Brain pericyte (primary cell): ENCODE results near the gene CCM2L.

Experiments
- DNase-seq: peaks from one replicate; pipeline ENCODE4 v3.0.0-alpha.2; 2012; ENCODE audit warnings: low read depth, low spot score

The CCM2L gene

DNA sequence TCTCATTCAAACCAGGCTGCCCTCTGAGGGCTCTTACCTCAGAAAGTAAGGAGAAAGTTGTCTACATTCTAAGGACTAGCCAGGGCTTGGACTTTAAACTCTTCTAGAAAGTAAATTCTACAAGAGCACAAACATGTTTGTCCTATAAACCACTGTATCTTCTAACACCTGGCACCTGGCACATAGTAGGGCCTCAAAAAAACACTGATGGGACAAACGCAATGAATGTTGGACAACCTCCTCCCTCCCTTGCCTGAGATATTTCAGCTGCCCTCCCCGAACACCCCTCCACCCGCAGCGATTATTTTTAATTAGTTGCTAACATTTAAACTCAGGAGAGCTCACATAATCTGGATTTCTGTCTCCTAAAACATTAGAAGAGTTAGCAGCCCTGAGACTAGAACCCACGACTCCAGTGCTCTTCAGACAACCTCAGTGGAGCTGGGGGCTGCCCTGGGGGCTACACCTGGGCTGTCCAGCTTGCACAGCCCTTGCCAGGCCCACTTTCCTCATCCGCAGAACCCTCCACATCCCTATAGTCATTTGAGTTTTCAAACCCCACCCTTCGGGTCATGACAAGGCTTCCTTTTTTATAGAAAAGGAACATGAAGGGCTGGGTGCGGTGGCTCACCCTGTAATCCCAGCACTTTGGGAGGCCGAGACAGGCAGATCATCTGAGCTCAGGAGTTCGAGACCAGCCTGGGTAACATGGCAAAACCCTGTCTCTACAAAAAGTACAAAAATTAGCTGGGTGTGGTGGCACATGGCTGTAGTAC lies 46.7 kb downstream of the CCM2L start:
- no peak for DNase-seq

DNA sequence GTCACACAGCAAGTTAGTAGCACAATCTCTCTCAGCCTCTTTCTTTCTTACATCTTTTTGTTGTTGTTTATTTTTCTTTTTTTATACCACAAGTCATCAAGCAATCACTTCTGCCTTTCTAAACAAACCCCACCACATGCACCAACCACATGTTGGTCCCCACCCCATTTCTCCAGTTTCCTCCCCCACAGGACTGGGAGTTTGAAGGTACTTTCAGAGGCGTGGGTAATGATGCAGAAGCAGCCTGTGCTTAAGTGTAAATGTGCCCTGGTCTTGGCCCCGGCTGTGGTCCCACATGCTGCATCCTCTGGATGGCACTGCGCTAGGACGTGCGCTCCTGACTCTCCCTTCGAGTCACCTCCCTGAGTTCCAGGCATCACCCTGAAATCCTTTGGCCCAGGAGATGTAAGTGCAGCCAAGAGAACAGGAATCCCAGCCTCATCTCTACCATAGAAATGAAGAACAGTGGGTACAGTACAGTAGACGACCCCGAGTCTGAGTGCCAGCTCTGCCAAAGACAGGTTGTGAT lies 47.5 kb downstream of the CCM2L start:
- no peak for DNase-seq

GRCh38 chr20:32059189-32059588 lies 49.0 kb downstream of the CCM2L start:
- no peak for DNase-seq

DNA sequence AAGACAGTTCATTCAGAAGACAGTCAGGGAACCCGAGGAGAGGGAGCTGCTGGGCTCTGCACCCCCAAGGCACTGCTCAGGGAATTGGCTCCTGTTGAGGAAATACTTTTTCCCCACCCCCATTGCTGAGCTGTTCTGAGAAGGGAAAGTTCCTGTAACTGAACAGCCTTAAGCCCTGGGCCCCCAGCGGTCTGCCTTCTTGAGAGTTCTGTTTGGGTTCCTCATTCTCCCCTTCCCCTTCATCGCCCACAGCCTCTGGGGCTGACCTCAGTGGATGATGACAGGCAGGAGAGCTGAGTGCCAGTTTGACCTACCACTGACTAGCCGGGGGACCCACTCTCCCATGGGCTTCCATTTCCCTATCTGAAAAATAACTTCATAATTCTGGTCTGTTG lies 52.5 kb downstream of the CCM2L start:
- DNase-seq = no peak

GRCh38 chr20:32063695-32064094 lies 53.5 kb downstream of the CCM2L start:
- no peak for DNase-seq

DNA sequence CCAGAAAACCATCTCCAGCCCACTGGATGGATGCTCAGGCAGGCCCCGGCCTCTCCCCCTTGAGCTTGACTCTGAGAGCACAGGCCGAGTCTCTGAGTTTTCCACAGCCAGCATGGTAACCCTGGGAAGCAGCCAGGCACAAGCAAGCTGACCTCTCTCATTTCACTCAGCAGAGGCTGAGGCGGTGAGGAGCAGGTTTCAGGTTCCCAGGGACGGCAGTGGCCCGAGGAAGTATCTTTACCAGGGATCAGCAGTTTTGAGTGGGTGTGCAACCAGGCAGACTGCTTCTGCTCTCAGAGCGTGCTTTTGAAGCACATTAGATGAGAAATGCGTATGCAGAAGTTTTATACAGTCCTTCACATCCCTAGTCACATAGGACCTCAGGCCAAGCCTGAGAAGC lies 54.4 kb downstream of the CCM2L start:
- DNase-seq = no peak

GRCh38 chr20:32067234-32067821 lies 57.1 kb downstream of the CCM2L start:
- DNase-seq = no peak

DNA sequence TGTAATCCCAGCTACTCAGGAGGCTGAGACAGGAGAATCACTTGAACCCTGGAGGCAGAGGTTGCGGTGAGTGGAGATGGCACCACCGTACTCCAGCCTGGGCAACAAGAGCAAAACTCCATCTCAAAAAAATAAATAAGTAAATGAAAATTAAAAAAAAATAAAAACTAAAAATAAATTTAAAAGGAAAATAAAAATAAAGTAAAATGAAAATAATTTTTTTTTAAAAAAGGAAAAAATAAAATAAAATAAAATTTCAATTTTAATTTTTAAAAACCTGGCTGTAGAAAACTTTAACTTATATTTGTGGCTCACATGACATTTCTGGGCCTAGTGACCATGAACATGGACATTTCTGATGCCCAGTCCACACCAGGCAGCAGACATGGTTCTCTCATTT lies 57.9 kb downstream of the CCM2L start:
- no peak for DNase-seq

GRCh38 chr20:32069711-32070110 lies 59.5 kb downstream of the CCM2L start:
- no peak for DNase-seq

DNA sequence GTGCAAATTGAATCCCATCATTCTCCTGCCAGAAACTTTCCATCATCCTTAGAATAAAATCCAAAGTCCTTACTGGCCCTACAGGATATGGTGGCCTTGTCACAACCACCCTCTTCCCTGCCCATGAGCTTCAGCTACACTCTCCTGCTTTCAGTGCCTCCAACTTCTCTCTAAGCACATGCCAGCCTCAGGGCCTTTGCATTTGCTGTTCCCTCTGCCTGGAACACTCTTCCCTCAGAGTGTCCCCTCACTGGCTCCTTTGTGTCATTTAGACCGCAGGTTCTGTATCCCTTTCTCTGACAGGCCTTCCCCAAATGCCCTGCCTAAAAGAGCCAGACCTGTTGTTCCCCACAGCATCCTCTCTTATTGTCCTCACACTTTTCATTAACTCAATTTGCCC lies 60.0 kb downstream of the CCM2L start:
- DNase-seq = no peak

- DNase-seq = no peak
Measured at GRCh38 chr20:32070690-32071213, 60.5 kb downstream of the CCM2L start.

- no peak for DNase-seq
Measured at GRCh38 chr20:32071395-32072167, 61.3 kb downstream of the CCM2L start.

DNA sequence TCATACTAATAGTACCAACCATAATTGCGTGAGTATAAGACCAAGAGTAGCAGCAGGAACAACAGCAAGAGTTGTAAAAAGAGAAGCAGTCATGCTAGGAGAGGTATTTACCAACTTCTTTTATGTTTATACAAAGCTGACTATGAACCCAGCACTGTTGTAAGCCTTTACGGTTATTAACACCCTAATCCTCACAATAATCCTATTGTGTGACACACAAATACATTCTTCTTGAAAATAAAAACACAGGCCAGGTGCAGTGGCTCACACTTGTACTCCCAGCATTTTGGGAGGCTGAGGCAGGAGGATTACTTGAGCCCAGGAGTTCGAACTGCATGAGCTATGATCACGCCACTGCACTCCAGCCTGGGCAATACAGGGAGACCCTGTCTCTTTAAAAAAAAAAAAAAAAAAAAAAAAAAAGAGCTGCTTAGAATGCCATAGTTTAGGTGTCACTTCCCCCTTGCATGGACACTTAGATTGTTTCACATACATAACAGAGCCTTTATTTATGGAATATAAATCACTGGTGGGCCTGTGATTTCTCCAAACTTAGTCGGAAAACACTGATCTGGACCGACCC lies 62.0 kb downstream of the CCM2L start:
- no peak for DNase-seq

- no peak for DNase-seq
Measured at GRCh38 chr20:32075534-32075933, 65.3 kb downstream of the CCM2L start.

DNA sequence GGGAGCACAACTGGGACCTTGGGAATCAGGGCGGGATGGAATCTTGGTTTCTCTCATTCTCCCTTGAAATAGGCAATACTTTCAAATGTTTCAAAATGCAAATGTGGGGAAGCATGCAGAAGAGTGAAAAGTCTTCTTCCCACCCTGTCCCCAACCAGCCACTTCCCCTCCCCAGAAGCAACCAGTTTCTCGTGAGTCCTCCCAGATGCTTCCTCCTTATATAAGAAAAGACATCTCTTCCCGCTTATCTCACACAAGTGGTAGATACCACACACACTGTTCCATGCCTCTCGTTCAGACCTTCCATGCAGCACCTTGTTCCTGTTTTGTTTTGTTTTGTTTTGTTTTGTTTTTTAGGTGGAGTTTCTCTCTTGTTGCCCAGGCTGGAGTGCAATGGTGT lies 67.0 kb downstream of the CCM2L start:
- DNase-seq = no peak

GRCh38 chr20:32078322-32078721 lies 68.1 kb downstream of the CCM2L start:
- no peak for DNase-seq

DNA sequence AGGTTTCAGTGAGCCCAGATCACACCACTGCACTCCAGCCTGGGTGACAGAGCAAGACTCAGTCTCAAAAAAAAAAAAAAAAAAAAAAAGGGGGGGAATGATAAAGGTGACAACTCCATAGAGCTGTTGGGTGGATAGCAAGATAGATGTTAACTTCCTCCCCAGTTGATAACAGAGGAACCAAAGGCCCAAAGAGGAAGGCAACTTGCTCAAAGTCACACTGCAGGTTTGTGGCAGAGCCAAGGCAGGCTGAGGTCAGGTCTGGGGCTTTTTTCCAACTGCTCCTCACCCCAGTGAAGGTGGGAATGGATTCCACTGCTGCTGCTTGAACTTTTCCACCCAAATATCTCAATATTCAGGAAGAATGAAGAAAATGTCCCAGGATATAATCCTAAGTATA lies 68.6 kb downstream of the CCM2L start:
- no peak for DNase-seq

DNA sequence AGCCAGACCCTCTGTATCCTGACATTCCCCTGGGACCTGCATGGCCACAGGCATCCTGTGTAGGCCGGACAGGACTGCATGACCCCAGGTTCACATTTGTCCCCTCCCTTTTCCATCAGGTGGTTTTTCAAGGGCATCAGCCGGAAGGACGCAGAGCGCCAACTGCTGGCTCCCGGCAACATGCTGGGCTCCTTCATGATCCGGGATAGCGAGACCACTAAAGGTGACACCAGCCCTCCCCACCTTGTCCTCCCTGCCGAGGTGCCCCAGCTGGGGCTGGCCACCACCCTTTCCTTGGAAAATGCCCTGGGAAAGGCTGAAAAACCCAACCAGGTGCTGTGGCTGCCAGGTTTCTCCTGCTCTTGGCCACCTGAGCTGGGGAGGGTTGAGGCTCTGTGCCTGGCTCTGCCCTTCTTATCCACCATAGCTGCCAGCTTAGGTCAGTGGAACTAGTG lies 69.4 kb downstream of the CCM2L start:
- no peak for DNase-seq

GRCh38 chr20:32080783-32081182 lies 70.5 kb downstream of the CCM2L start:
- DNase-seq = no peak
